ENCODE measurements around the gene ERC1.
"Not testable (repeated sequence)": the region's sequence is repeated elsewhere in the genome, so short reads cannot be mapped to it uniquely, and the experiment has no call there.

ERC1 gene

DNA sequence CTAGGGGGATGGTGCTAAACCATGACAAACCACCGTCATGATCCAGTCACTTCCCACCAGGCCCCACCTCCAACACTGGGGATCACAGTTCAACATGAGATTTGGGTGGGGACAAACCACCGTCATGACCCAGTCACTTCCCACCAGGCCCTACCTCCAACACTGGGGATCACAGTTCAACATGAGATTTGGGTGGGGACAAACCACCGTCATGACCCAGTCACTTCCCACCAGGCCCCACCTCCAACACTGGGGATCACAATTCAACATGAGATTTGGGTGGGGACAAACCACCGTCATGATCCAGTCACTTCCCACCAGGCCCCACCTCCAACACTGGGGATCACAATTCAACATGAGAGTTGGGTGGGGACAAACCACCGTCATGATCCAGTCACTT lies 207.8 kb downstream of the ERC1 start:
- not testable (repeated sequence) for H3K4me3 ChIP-seq (ENCODE audit: low read length in 2 of 2); H3K9me3 ChIP-seq (ENCODE audit: control insufficient read depth in 2 of 2, low read length in 2 of 2); H3K27ac ChIP-seq (ENCODE audit: low read depth in 2 of 2, low read length in 2 of 2); H3K4me1 ChIP-seq (ENCODE audit: control insufficient read depth in 2 of 2, insufficient read depth in 2 of 2, low read length in 2 of 2); H3K27me3 ChIP-seq (ENCODE audit: control insufficient read depth in 2 of 2, insufficient read depth in 2 of 2, low read length in 2 of 2); H3K36me3 ChIP-seq (ENCODE audit: control insufficient read depth in 2 of 2, insufficient read depth in 2 of 2, low read length in 2 of 2); H3K9ac ChIP-seq (ENCODE audit: low read depth in 1 of 2, low read length in 2 of 2)

DNA sequence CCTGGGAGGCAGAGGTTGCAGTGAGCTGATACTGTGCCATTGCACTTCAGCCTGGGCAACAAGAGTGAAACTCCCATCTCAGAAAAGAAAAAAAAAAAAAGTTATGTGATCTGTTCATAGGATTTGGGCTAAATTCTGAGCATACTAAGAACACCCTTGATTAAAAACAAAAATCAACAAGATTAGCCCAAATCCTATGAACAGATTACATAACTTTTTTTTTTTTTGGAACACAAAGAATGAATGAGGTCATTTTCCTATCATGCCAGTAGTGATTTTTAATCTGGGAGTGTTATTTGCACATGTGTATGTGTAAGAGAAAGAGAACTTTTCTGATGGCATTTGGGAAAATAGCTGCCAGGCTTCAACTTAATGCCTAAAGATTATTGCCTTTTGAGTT lies 208.7 kb downstream of the ERC1 start:
- H3K9me3 ChIP-seq (ENCODE audit: control insufficient read depth in 2 of 2, low read length in 2 of 2): no peaks in the 10 kb centered on the region
- H3K36me3 ChIP-seq (ENCODE audit: control insufficient read depth in 2 of 2, insufficient read depth in 2 of 2, low read length in 2 of 2): peaks cover 0 to 3% of the 10 kb centered on the region in 2 donors
- H3K27me3 ChIP-seq (ENCODE audit: control insufficient read depth in 2 of 2, insufficient read depth in 2 of 2, low read length in 2 of 2): no peaks in the 10 kb centered on the region
- no peaks in the 10 kb centered on the region for H3K4me1 ChIP-seq (ENCODE audit: control insufficient read depth in 2 of 2, insufficient read depth in 2 of 2, low read length in 2 of 2)
- no peak overlapping the region for H3K4me3 ChIP-seq (ENCODE audit: low read length in 2 of 2)
- no peak overlapping the region for H3K9ac ChIP-seq (ENCODE audit: low read depth in 1 of 2, low read length in 2 of 2)
- no peak overlapping the region for H3K27ac ChIP-seq (ENCODE audit: low read depth in 2 of 2, low read length in 2 of 2)

DNA sequence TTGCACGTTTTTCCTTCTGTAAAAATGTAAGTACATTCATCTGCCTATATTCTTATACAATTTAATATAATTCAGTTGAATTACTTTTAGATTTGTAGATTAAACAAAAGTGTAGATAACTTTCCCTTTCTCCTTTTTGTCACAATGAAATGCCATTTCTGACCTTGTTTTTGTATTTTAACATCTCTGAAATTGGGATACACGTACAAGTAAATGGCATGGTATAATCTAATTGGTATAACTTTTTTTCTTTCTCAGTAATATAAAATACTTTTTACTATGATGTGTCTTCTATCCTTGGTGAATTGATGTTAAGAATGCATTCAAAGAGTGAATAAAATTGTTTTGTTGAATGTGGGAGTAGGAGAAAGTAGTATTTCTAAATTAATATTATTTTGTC lies 210.0 kb downstream of the ERC1 start:
- Histone ChIP-seq H3K4me1 (ENCODE audit: control insufficient read depth in 2 of 2, insufficient read depth in 2 of 2, low read length in 2 of 2) (no peaks in the 10 kb centered on the region), H3K36me3 (ENCODE audit: control insufficient read depth in 2 of 2, insufficient read depth in 2 of 2, low read length in 2 of 2) (peaks cover 0 to 3% of the 10 kb centered on the region in 2 donors), H3K9ac (ENCODE audit: low read depth in 1 of 2, low read length in 2 of 2) (no peak overlapping the region), H3K27me3 (ENCODE audit: control insufficient read depth in 2 of 2, insufficient read depth in 2 of 2, low read length in 2 of 2) (no peaks in the 10 kb centered on the region), H3K27ac (ENCODE audit: low read depth in 2 of 2, low read length in 2 of 2) (no peak overlapping the region), H3K9me3 (ENCODE audit: control insufficient read depth in 2 of 2, low read length in 2 of 2) (no peaks in the 10 kb centered on the region), H3K4me3 (ENCODE audit: low read length in 2 of 2) (no peak overlapping the region)

DNA sequence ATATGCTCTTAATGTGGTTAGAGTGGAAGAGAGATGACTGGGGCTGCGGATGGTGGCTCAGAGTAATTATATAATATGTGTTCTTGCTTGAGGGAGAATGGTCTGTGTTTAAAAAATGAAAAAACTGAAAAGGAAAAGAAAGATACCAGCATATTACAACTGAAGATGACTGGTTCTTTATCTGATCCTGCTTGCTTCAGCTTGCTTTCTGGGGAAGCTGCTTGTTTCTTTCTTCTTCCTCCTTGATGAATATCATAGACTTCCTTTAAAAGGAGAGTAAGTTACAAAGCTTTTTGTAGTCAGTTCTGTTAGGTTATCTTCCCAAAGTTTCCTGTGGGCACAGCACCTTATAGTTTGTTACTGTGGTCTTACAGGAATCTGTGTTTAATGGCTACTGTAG lies 210.9 kb downstream of the ERC1 start:
- no peak overlapping the region for H3K9ac ChIP-seq (ENCODE audit: low read depth in 1 of 2, low read length in 2 of 2)
- H3K36me3 ChIP-seq (ENCODE audit: control insufficient read depth in 2 of 2, insufficient read depth in 2 of 2, low read length in 2 of 2): peaks cover 0 to 3% of the 10 kb centered on the region in 2 donors
- no peaks in the 10 kb centered on the region for H3K4me1 ChIP-seq (ENCODE audit: control insufficient read depth in 2 of 2, insufficient read depth in 2 of 2, low read length in 2 of 2)
- no peaks in the 10 kb centered on the region for H3K27me3 ChIP-seq (ENCODE audit: control insufficient read depth in 2 of 2, insufficient read depth in 2 of 2, low read length in 2 of 2)
- no peaks in the 10 kb centered on the region for H3K9me3 ChIP-seq (ENCODE audit: control insufficient read depth in 2 of 2, low read length in 2 of 2)
- no peak overlapping the region for H3K4me3 ChIP-seq (ENCODE audit: low read length in 2 of 2)
- no peak overlapping the region for H3K27ac ChIP-seq (ENCODE audit: low read depth in 2 of 2, low read length in 2 of 2)

DNA sequence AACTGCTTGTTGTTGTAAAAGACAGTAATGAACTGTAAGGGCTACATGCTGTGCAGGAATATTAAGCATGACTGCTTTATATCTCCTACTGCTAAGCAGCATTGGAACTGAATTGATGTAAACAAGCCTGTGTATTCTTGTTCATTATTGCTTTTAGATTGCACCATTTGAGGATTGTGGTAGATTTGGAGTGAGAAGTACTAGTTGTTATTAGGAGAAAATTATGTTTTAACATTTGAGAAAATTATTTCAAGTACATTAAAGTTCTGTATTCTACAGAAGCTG lies 212.7 kb downstream of the ERC1 start:
- H3K27ac ChIP-seq (ENCODE audit: low read depth in 2 of 2, low read length in 2 of 2): no peak overlapping the region
- H3K36me3 ChIP-seq (ENCODE audit: control insufficient read depth in 2 of 2, insufficient read depth in 2 of 2, low read length in 2 of 2): no peaks in the 10 kb centered on the region
- no peaks in the 10 kb centered on the region for H3K27me3 ChIP-seq (ENCODE audit: control insufficient read depth in 2 of 2, insufficient read depth in 2 of 2, low read length in 2 of 2)
- no peak overlapping the region for H3K9ac ChIP-seq (ENCODE audit: low read depth in 1 of 2, low read length in 2 of 2)
- H3K4me3 ChIP-seq (ENCODE audit: low read length in 2 of 2): no peak overlapping the region
- no peaks in the 10 kb centered on the region for H3K4me1 ChIP-seq (ENCODE audit: control insufficient read depth in 2 of 2, insufficient read depth in 2 of 2, low read length in 2 of 2)
- H3K9me3 ChIP-seq (ENCODE audit: control insufficient read depth in 2 of 2, low read length in 2 of 2): no peaks in the 10 kb centered on the region

DNA sequence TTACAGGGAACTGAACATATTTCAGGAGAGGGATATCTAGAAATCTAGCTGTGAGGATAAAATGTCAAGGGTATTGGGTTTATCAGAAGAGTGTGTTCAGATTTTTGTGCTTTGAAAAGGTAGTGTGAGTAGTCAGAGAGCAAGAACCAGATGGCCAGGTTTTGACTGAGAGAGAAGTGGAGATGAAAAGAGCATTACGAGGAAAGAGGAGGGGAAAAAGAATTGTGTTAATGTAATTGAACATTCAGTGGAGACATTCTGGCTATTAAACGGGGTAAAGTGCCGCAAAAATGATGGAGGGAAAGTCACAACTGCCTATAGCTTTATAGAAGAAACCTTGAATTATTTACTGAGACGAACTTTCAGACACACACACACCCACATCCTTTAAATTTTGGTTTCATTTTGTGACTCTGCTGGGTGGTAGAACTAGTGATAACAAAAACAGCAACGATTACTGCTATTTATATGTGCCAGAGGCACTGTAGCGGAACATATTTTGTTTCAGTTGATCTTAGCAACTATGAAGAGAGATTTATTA lies 213.6 kb downstream of the ERC1 start:
- Histone ChIP-seq H3K27ac (ENCODE audit: low read depth in 2 of 2, low read length in 2 of 2) (peak overlapping the region; percentile 45 to 70), H3K36me3 (ENCODE audit: control insufficient read depth in 2 of 2, insufficient read depth in 2 of 2, low read length in 2 of 2) (no peaks in the 10 kb centered on the region), H3K4me3 (ENCODE audit: low read length in 2 of 2) (peak overlapping the region; percentile 49 to 75), H3K9ac (ENCODE audit: low read depth in 1 of 2, low read length in 2 of 2) (peak overlapping the region; percentile 51 to 52), H3K4me1 (ENCODE audit: control insufficient read depth in 2 of 2, insufficient read depth in 2 of 2, low read length in 2 of 2) (no peaks in the 10 kb centered on the region), H3K27me3 (ENCODE audit: control insufficient read depth in 2 of 2, insufficient read depth in 2 of 2, low read length in 2 of 2) (no peaks in the 10 kb centered on the region), H3K9me3 (ENCODE audit: control insufficient read depth in 2 of 2, low read length in 2 of 2) (no peaks in the 10 kb centered on the region)

DNA sequence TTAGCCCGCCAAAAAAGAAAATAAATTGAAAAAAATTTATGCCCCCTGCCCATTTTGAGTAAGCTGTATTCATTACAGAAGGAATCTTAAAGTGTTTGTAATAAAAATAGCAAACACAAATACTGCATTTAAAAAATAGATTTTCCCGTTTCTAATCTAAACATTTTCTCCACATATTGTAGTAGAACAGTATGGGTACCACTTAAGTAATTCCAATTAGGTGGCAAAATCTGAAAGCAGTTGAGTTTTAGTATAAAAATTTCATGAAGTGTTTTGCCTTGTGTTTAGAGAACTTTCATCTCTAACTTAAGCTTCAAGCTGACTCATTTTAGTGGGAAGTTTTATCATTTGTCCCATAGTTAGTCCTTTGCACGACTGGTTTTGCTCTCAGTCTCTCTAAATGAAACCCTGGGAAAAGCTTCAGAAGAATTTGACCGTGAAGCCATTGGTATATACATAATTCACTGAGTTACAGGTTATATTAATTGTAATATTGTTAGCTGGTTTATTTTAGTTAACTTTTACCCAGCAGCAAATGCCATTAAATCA lies 214.6 kb downstream of the ERC1 start:
- no peak overlapping the region for H3K4me3 ChIP-seq (ENCODE audit: low read length in 2 of 2)
- no peaks in the 10 kb centered on the region for H3K27me3 ChIP-seq (ENCODE audit: control insufficient read depth in 2 of 2, insufficient read depth in 2 of 2, low read length in 2 of 2)
- H3K27ac ChIP-seq (ENCODE audit: low read depth in 2 of 2, low read length in 2 of 2): no peak overlapping the region
- no peaks in the 10 kb centered on the region for H3K4me1 ChIP-seq (ENCODE audit: control insufficient read depth in 2 of 2, insufficient read depth in 2 of 2, low read length in 2 of 2)
- H3K36me3 ChIP-seq (ENCODE audit: control insufficient read depth in 2 of 2, insufficient read depth in 2 of 2, low read length in 2 of 2): no peaks in the 10 kb centered on the region
- no peaks in the 10 kb centered on the region for H3K9me3 ChIP-seq (ENCODE audit: control insufficient read depth in 2 of 2, low read length in 2 of 2)
- H3K9ac ChIP-seq (ENCODE audit: low read depth in 1 of 2, low read length in 2 of 2): no peak overlapping the region

DNA sequence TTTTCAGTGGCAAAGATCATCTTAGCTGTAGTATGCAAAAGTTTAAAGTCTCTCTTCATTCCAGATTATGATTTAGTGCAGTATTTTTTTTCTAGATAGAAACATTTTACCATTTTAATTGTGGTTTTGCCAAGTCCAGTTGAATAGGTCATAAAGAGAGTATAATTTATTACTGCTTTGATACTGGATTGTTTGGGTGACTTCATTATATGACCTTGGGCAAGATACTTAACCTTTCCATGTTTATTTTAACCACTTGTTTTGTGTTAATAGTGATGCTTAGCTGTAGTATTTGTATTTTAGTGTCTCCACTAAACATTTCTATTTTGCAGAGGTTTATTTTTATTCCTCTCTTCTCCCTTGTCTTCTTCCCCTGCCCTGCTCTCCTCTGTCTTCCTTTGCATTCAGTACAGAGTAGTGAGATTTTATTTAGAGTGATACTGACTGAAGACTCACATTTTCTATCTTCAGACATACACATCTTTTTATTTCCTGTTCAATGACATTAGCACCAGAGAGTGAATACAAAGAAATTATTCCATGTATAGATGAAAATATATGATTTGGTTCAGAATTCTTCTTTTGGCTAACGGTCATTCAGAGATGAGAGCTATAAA lies 215.2 kb downstream of the ERC1 start:
- Histone ChIP-seq H3K36me3 (ENCODE audit: control insufficient read depth in 2 of 2, insufficient read depth in 2 of 2, low read length in 2 of 2) (no peaks in the 10 kb centered on the region), H3K4me3 (ENCODE audit: low read length in 2 of 2) (no peak overlapping the region), H3K27me3 (ENCODE audit: control insufficient read depth in 2 of 2, insufficient read depth in 2 of 2, low read length in 2 of 2) (no peaks in the 10 kb centered on the region), H3K4me1 (ENCODE audit: control insufficient read depth in 2 of 2, insufficient read depth in 2 of 2, low read length in 2 of 2) (no peaks in the 10 kb centered on the region), H3K27ac (ENCODE audit: low read depth in 2 of 2, low read length in 2 of 2) (no peak overlapping the region), H3K9ac (ENCODE audit: low read depth in 1 of 2, low read length in 2 of 2) (no peak overlapping the region), H3K9me3 (ENCODE audit: control insufficient read depth in 2 of 2, low read length in 2 of 2) (no peaks in the 10 kb centered on the region)

DNA sequence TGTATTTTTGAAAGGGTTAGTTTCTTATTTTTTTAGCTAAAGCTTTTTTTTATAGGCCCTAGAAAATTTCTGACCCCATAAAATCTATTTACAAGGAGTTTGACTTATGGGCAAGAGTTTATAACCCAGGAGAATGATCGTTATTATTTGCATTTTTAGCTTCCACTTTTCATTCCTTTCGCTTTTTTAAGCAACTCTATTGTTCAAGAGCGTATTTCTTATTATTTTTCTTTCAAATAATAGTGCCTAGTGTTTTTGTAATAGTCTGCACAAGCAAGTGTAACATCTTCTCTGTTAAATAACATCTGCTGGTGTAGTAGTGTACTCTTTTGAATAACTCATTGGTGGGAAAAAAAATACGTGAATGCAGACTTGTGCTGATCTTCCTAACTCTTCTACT lies 216.3 kb downstream of the ERC1 start:
- Histone ChIP-seq H3K9me3 (ENCODE audit: control insufficient read depth in 2 of 2, low read length in 2 of 2) (no peaks in the 10 kb centered on the region), H3K27ac (ENCODE audit: low read depth in 2 of 2, low read length in 2 of 2) (no peak overlapping the region), H3K4me3 (ENCODE audit: low read length in 2 of 2) (no peak overlapping the region)

DNA sequence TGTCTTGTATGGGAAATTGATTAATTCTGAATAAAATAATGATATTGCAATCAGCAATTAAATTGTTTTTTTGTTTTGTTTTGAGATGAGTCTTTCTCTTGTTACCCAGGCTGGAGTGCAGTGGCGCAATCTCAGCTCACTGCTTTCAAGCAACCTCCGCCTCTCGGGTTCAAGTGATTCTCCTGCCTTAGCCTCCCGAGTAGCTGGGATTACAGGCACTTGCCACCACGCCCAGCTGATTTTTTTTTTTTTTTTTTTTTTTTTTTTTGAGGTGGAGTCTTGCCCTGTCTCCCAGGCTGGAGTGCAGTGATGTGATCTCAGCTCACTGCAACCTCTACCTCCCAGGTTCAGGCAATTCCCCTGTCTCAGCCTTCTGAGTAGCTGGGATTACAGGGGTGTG lies 217.7 kb downstream of the ERC1 start:
- H3K9me3 ChIP-seq (ENCODE audit: control insufficient read depth in 2 of 2, low read length in 2 of 2); H3K27me3 ChIP-seq (ENCODE audit: control insufficient read depth in 2 of 2, insufficient read depth in 2 of 2, low read length in 2 of 2); H3K4me3 ChIP-seq (ENCODE audit: low read length in 2 of 2); H3K9ac ChIP-seq (ENCODE audit: low read depth in 1 of 2, low read length in 2 of 2); H3K27ac ChIP-seq (ENCODE audit: low read depth in 2 of 2, low read length in 2 of 2); H3K36me3 ChIP-seq (ENCODE audit: control insufficient read depth in 2 of 2, insufficient read depth in 2 of 2, low read length in 2 of 2): not testable (repeated sequence)
- H3K4me1 ChIP-seq (ENCODE audit: control insufficient read depth in 2 of 2, insufficient read depth in 2 of 2, low read length in 2 of 2): peaks cover 0 to 14% of the 10 kb centered on the region in 2 donors

More for the DNA sequence above, 216.3 kb downstream of the ERC1 start:
- no peaks in the 10 kb centered on the region for H3K36me3 ChIP-seq (ENCODE audit: control insufficient read depth in 2 of 2, insufficient read depth in 2 of 2, low read length in 2 of 2)
- H3K9ac ChIP-seq (ENCODE audit: low read depth in 1 of 2, low read length in 2 of 2): no peak overlapping the region
- H3K4me1 ChIP-seq (ENCODE audit: control insufficient read depth in 2 of 2, insufficient read depth in 2 of 2, low read length in 2 of 2): peaks cover 0 to 4% of the 10 kb centered on the region in 2 donors
- H3K27me3 ChIP-seq (ENCODE audit: control insufficient read depth in 2 of 2, insufficient read depth in 2 of 2, low read length in 2 of 2): no peaks in the 10 kb centered on the region
